HFF-Myc (cell line): ENCODE measurements around the gene RCSD1.

Experiments
- DNase-seq: peaks from one replicate; pipeline ENCODE4 v3.0.0-alpha.2; 2011; ENCODE audit warnings: low read depth; ENCODE audit errors: extremely low read depth
- H3K4me3 ChIP-seq: replicated peaks from 2 replicates; pipeline ENCODE4 v1.5.1; 2011; ENCODE audit warnings: low read depth, mild to moderate bottlenecking, control low read depth, low read length
- CTCF ChIP-seq: IDR thresholded peaks from 2 replicates; pipeline ENCODE4 v1.5.1; 2012; ENCODE audit warnings: mild to moderate bottlenecking, low read depth, low read length, control low read depth; ENCODE audit errors: missing control alignments

The RCSD1 gene

GRCh38 chr1:167588361-167588760 is 41.7 kb upstream of the RCSD1 start:
- no peak overlapping the region for H3K4me3 ChIP-seq
- no peak for DNase-seq
- TF ChIP-seq CTCF, result no peak

GRCh38 chr1:167592475-167592874 is 37.6 kb upstream of the RCSD1 start:
- no peak for TF ChIP-seq CTCF
- no peak for DNase-seq
- no peak overlapping the region for H3K4me3 ChIP-seq

GRCh38 chr1:167593860-167594259 is 36.2 kb upstream of the RCSD1 start:
- no peak for DNase-seq
- H3K4me3 ChIP-seq, result no peak overlapping the region
- TF ChIP-seq CTCF, result no peak

- no peak for TF ChIP-seq CTCF
- no peak for DNase-seq
Observed at GRCh38 chr1:167594822-167595221, 35.2 kb upstream of the RCSD1 start.

GRCh38 chr1:167599957-167600581 is 30.0 kb upstream of the RCSD1 start:
- TF ChIP-seq CTCF, result peak; percentile 46
- DNase-seq, result no peak
- H3K4me3 ChIP-seq, result no peak overlapping the region

More at GRCh38 chr1:167594822-167595221, 35.2 kb upstream of the RCSD1 start:
- no peak overlapping the region for H3K4me3 ChIP-seq

- TF ChIP-seq CTCF, result no peak
- no peak overlapping the region for H3K4me3 ChIP-seq
- no peak for DNase-seq
Observed at GRCh38 chr1:167601442-167602383, 28.3 kb upstream of the RCSD1 start.
